Panc1 (cell line): ENCODE data around the gene MAN1A1.

Experiments used
- CTCF ChIP-seq: fragments of 450-650 bp; IDR thresholded peaks from 2 replicates; pipeline ENCODE4 v1.5.1; 2017; ENCODE audit warnings: mild to moderate bottlenecking
- POLR2AphosphoS5 ChIP-seq: IDR thresholded peaks from 2 replicates; pipeline ENCODE4 v1.6.1; 2012; ENCODE audit warnings: mild to moderate bottlenecking, low read depth, low read length, moderate library complexity
- REST ChIP-seq, 2 experiments: IDR thresholded peaks; 2 replicates each; pipeline ENCODE4 v1.6.1; 2011 to 2012; ENCODE audit warnings: low read depth in 2 of 2, control low read depth in 1 of 2, low read length in 1 of 2, mild to moderate bottlenecking in 1 of 2, moderate library complexity in 1 of 2; ENCODE audit not compliant: insufficient read depth in 1 of 2
- SIN3A ChIP-seq: IDR thresholded peaks from 2 replicates; pipeline ENCODE4 v1.6.1; 2012; ENCODE audit warnings: low read depth, mild to moderate bottlenecking, low read length, moderate library complexity, borderline replicate concordance; ENCODE audit not compliant: insufficient read depth
- TCF7L2 ChIP-seq: IDR thresholded peaks from 2 replicates; pipeline ENCODE4 v1.6.1; 2011; ENCODE audit warnings: mild to moderate bottlenecking, low read depth, low read length, inconsistent platforms

GRCh38 chr6:119127627-119128026 is 221.9 kb downstream of the MAN1A1 start:
- TF ChIP-seq POLR2AphosphoS5 (no peak), CTCF (no peak), REST (IDR thresholded peaks at IDR 0.05; ENCODE audit: insufficient read depth in 1 of 2, low read depth in 2 of 2, low read length in 1 of 2) (no peak), SIN3A (no peak), TCF7L2 (no peak)
